Epithelial cell of proximal tubule (primary cell): ENCODE data around the gene INCA1. TPM values are rescaled to one million over a fixed set of nuclear protein-coding genes. Genes with fewer than 3 reads are reported as not detected.

Experiments
- DNase-seq: peaks from one replicate; pipeline ENCODE4 v3.0.0-alpha.2; 2011; ENCODE audit warnings: low read depth
- H3K4me3 ChIP-seq: 2 replicates; pipeline ENCODE4 v1.5.1; 2011; ENCODE audit warnings: low read depth, mild to moderate bottlenecking, low read length
- total RNA-seq: library from RNA; depleted of rRNA; stranded (reverse); fragments of >200 nt; gene quantifications from 2 replicates; pipeline ENCODE4 v1.2.3, GENCODE V29; 2015
- TF ChIP-seq, protein P1 (sequence below): conservative IDR thresholded peaks from 2 replicates; pipeline ENCODE4 v1.5.1; 2012; ENCODE audit warnings: low read depth, mild to moderate bottlenecking, low read length

The INCA1 gene
- total RNA-seq, 1 donor from 2014 or later = not detected

DNA sequence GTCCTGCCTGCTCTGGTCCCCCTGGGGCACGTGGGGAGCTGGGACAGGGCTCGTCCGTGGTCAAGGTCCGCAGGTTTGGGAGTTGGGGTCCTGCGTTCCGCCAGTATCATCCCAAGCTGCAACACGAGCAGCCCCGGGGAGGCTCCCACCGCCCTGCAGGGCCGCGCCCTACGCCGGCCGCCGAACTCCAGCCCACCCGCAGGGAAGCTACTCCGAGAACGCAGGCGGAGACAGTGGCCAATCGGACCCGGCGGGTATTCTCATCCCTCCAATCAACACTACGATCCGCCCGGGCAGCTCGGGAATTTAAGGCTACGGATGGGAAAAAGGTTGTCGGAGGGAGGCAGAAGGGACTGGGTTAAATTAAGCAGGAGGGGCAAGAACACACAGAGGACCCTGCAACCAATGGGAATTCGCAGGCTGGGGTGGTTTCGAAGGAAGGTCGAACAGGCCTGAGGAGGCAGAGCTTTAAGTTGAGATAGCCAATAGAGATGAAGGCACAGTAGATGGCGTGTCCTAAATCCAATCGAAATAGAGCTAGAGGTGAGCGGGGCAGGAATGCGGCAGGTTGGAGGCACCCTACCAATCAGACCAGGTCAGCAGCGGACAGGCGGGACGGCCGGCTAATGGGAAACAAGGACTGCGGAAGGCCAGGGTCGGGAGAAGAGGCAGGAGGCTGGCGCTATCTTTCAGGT is 30.3 kb downstream of the INCA1 start:
- H3K4me3 ChIP-seq = peak overlapping the region; percentile 82
- TF ChIP-seq, protein P1, sequence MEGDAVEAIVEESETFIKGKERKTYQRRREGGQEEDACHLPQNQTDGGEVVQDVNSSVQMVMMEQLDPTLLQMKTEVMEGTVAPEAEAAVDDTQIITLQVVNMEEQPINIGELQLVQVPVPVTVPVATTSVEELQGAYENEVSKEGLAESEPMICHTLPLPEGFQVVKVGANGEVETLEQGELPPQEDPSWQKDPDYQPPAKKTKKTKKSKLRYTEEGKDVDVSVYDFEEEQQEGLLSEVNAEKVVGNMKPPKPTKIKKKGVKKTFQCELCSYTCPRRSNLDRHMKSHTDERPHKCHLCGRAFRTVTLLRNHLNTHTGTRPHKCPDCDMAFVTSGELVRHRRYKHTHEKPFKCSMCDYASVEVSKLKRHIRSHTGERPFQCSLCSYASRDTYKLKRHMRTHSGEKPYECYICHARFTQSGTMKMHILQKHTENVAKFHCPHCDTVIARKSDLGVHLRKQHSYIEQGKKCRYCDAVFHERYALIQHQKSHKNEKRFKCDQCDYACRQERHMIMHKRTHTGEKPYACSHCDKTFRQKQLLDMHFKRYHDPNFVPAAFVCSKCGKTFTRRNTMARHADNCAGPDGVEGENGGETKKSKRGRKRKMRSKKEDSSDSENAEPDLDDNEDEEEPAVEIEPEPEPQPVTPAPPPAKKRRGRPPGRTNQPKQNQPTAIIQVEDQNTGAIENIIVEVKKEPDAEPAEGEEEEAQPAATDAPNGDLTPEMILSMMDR = no peak
- peak; percentile 99 for DNase-seq

DNA sequence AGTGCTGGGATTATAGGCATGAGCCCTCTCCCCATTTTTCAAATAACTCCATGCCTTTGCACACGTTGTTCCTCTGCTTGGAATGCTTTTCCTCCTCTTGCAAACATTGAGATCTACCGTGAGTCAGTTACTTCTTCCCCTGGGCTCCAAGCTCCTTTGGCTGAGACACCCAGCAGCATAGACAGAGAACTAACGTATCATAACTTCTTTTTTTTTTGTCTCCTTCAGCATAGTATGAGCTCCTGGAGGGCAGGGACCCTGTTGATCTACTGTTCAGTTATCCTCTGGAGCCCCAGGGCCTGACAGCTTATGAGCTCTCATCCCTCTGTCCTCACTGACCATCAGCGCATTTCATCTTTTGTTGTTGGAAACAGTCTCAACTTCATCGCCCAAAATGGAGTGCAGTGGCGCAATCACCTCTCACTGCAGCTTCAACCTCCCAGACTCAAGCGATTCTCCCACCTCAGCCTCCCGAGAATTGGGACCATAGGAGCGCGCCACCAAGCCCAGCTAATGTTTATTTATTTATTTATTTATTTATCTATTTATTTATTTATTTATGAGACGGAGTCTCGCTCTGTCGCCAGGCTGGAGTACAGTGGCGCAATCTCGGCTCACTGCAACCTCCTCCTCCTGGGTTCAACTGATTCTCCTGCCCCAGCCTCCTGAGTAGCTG is 31.9 kb downstream of the INCA1 start:
- no peak for DNase-seq
- TF ChIP-seq, protein P1 = no peak
- H3K4me3 ChIP-seq = no peak overlapping the region

- H3K4me3 ChIP-seq = no peak overlapping the region
- no peak for DNase-seq
- TF ChIP-seq, protein P1 = no peak
These were observed 36.9 kb downstream of the INCA1 start for GRCh38 chr17:4960279-4960922.

DNA sequence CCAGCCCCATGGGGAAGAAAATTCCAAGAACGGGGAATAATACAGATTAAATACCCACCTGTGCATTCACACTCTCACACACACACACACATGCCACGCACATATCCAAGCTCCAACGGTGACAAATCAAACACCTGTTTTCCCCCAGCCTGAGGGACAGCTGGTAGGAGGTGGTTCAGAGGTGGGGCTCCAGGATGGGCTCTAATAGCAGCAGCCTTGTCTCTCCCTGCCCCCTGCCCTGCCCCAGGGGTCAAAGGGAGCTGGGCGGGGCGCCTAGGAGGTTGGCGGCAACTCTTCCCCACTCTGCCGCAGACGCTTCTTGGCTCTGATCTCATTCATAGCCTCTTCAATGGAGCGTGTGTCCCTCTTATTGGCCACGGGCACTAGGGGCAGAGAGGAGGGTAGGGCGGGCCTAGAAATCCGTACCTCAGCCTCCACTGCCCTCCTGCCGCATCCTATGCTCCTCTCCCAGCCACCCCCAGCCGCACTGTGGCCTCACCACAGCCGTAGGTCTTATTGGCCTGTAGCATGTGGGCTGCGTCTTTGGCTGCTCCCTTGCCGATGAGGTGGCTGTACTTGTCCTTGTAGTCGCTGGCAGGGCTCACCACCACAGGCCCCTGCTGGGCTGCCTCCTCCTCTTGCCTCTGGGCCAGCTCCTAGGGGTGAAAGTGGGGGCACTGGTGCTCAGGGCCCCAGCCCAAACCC is 37.9 kb downstream of the INCA1 start:
- no peak for DNase-seq
- TF ChIP-seq, protein P1 = no peak
- no peak overlapping the region for H3K4me3 ChIP-seq

GRCh38 chr17:4958102-4958501 is 39.2 kb downstream of the INCA1 start:
- no peak for DNase-seq
- H3K4me3 ChIP-seq = no peak overlapping the region
- TF ChIP-seq, protein P1 = no peak

- no peak overlapping the region for H3K4me3 ChIP-seq
- TF ChIP-seq, protein P1 = no peak
- no peak for DNase-seq
These were observed 40.7 kb downstream of the INCA1 start for GRCh38 chr17:4956493-4957061.
